HEK293 (cell line): Measurements from ENCODE around the gene DLG2.

ENCODE experiments used
- CTCF ChIA-PET: fragments of 350-600 bp; formaldehyde crosslinking; extraction: SDS; loops from one replicate; lab custom pipeline; 2021; ENCODE audit warnings: antibody characterized with exemption; lab: Yijun Ruan, JAX
- POLR2A ChIA-PET: fragments of 300-600 bp; formaldehyde crosslinking; extraction: SDS; loops from one replicate; lab custom pipeline; 2020; ENCODE audit warnings: antibody characterized with exemption, inconsistent platforms; lab: Yijun Ruan, JAX
- H3K27ac ChIP-seq: fragments of 200-500 bp; sonication (Bioruptor generic); 2 replicates; pipeline ENCODE4 v1.5.1; 2014; ENCODE audit warnings: low read depth, low read length, control low read depth, inconsistent platforms; ENCODE audit errors: extremely low read depth
- H3K36me3 ChIP-seq, 2 experiments: fragments of 200-500 bp in 1 of 2; sonication (Bioruptor generic) in 1 of 2; 1 replicate in 1 of 2; 2 replicates in 1 of 2; pipeline ENCODE4 v1.5.1; 2014 to 2017; ENCODE audit warnings: inconsistent platforms in 2 of 2, low read length in 2 of 2; ENCODE audit not compliant: control insufficient read depth in 2 of 2, insufficient read depth in 1 of 2
- H3K4me1 ChIP-seq: fragments of 200-500 bp; sonication (Bioruptor generic); 2 replicates; pipeline ENCODE4 v1.5.1; 2014; ENCODE audit warnings: mild to moderate bottlenecking, low read length, inconsistent platforms; ENCODE audit not compliant: control insufficient read depth, insufficient read depth
- H3K4me3 ChIP-seq: 2 replicates; pipeline ENCODE4 v1.5.1; 2011; ENCODE audit warnings: low read depth, mild to moderate bottlenecking, control low read depth, low read length, moderate library complexity
- H3K9me3 ChIP-seq: fragments of 200-500 bp; sonication (Bioruptor generic); 2 replicates; pipeline ENCODE4 v1.5.1; 2014; ENCODE audit warnings: low read depth, low read length, inconsistent platforms; ENCODE audit not compliant: control insufficient read depth, insufficient read depth
- GLI4 ChIP-seq: fragments of 450-650 bp; formaldehyde crosslinking; IDR thresholded peaks from 2 replicates; pipeline ENCODE4 v1.5.1; 2016; ENCODE audit warnings: missing biosample characterization, missing genetic modification characterization
- PRDM1 ChIP-seq: fragments of 450-650 bp; formaldehyde crosslinking; IDR thresholded peaks from 2 replicates; pipeline ENCODE4; 2016; ENCODE audit warnings: missing biosample characterization, missing genetic modification characterization
- SP7 ChIP-seq: fragments of 450-650 bp; formaldehyde crosslinking; IDR thresholded peaks from 2 replicates; pipeline ENCODE4 v1.5.1; 2016; ENCODE audit warnings: missing biosample characterization, missing genetic modification characterization
- ZFP37 ChIP-seq: fragments of 450-650 bp; formaldehyde crosslinking; IDR thresholded peaks from 2 replicates; pipeline ENCODE4 v1.5.1; 2016; ENCODE audit warnings: missing biosample characterization, missing genetic modification characterization
- ZNF132 ChIP-seq: fragments of 450-650 bp; formaldehyde crosslinking; IDR thresholded peaks from 2 replicates; pipeline ENCODE4 v1.5.1; 2017; ENCODE audit warnings: missing biosample characterization, missing genetic modification characterization, borderline replicate concordance
- ZNF19 ChIP-seq: fragments of 450-650 bp; formaldehyde crosslinking; IDR thresholded peaks from 2 replicates; pipeline ENCODE4; 2016; ENCODE audit warnings: missing biosample characterization, missing genetic modification characterization, low read depth
- ZNF202 ChIP-seq: fragments of 450-650 bp; formaldehyde crosslinking; IDR thresholded peaks from 2 replicates; pipeline ENCODE4 v1.5.1; 2016; ENCODE audit warnings: missing biosample characterization, missing genetic modification characterization, borderline replicate concordance
- ZNF311 ChIP-seq: fragments of 450-650 bp; formaldehyde crosslinking; IDR thresholded peaks from 2 replicates; pipeline ENCODE4 v1.5.1; 2017; ENCODE audit warnings: missing biosample characterization, missing genetic modification characterization, borderline replicate concordance
- ZNF354C ChIP-seq: fragments of 450-650 bp; formaldehyde crosslinking; IDR thresholded peaks from 2 replicates; pipeline ENCODE4 v1.5.1; 2016; ENCODE audit warnings: missing biosample characterization, missing genetic modification characterization, low read depth, borderline replicate concordance
- ZNF473 ChIP-seq: fragments of 450-650 bp; formaldehyde crosslinking; IDR thresholded peaks from 2 replicates; pipeline ENCODE4 v1.5.1; 2017; ENCODE audit warnings: missing biosample characterization, missing genetic modification characterization
- ZNF560 ChIP-seq: fragments of 450-650 bp; formaldehyde crosslinking; IDR thresholded peaks from 2 replicates; pipeline ENCODE4 v1.5.1; 2017; ENCODE audit warnings: missing biosample characterization, missing genetic modification characterization, borderline replicate concordance
- ZNF621 ChIP-seq: fragments of 450-650 bp; formaldehyde crosslinking; IDR thresholded peaks from 2 replicates; pipeline ENCODE4 v1.5.1; 2017; ENCODE audit warnings: missing biosample characterization, missing genetic modification characterization
- ZNF624 ChIP-seq: fragments of 450-650 bp; formaldehyde crosslinking; IDR thresholded peaks from 2 replicates; pipeline ENCODE4 v1.5.1; 2017; ENCODE audit warnings: missing biosample characterization, missing genetic modification characterization
- ZNF654 ChIP-seq: fragments of 450-650 bp; formaldehyde crosslinking; IDR thresholded peaks from 2 replicates; pipeline ENCODE4 v1.5.1; 2016; ENCODE audit warnings: low read depth, missing biosample characterization, missing genetic modification characterization
- ZNF677 ChIP-seq: fragments of 450-650 bp; IDR thresholded peaks from 2 replicates; pipeline ENCODE4 v1.5.0; 2018; ENCODE audit warnings: missing biosample characterization, mild to moderate bottlenecking, missing genetic modification characterization, moderate library complexity
- ZNF707 ChIP-seq: fragments of 450-650 bp; formaldehyde crosslinking; IDR thresholded peaks from 2 replicates; pipeline ENCODE4 v1.5.1; 2016; ENCODE audit warnings: missing biosample characterization, missing genetic modification characterization
- ZNF843 ChIP-seq: fragments of 450-650 bp; formaldehyde crosslinking; IDR thresholded peaks from 2 replicates; pipeline ENCODE4 v1.5.1; 2016; ENCODE audit warnings: missing biosample characterization, missing genetic modification characterization
- TF ChIP-seq, protein P1 (sequence below): fragments of 450-650 bp; formaldehyde crosslinking; conservative IDR thresholded peaks from 2 replicates; pipeline ENCODE4 v1.5.1; 2016; ENCODE audit warnings: low read depth, missing biosample characterization, missing genetic modification characterization

DLG2 gene

DNA sequence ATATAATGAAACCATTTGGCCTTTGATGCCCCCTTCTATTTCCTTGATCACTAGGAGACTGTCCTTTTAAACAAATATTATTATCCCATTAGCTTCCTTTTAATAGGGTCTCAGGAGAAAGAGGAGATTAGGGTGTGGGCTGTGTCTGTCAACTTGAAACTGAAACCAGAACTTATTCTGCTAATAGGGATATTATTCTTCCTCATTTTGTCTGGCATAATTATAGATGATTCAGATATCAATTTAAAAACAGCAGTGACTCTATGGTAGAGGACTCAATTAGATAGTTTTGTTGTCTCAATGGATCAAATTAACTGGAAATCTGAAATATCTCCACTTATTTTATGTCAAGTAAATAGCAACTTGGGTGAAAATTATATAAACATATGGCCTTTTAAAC is 1756.1 kb downstream of the DLG2 start (continued):
- TF ChIP-seq ZNF624 (tag by site-specific recombination) (no peak), GLI4 (tag by site-specific recombination) (no peak), ZNF19 (tag by site-specific recombination) (no peak), ZFP37 (tag by site-specific recombination) (no peak), ZNF354C (no peak), ZNF473 (tag by site-specific recombination) (no peak)

DNA sequence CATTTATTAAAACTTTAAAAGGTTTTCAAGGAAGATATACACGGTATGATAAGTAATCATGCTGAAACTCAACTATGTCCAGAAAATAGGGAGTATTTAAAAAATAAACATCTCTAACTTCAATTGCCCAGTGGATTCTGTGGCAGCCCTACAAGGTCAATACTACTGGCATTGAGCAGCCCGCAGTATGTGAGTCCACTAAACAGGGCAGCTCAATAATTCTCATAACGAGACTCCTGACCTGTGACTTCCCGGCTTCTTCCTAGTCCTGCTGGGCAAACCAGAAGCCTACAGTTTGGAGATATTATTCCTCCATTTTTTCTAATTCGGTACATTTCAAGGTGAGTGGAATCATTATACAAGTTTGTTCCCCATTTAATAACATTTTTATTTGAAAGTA is 1760.5 kb downstream of the DLG2 start:
- Histone ChIP-seq H3K36me3 (no peaks in the 10 kb centered on the region), H3K27ac (no peak overlapping the region), H3K9me3 (no peaks in the 10 kb centered on the region), H3K4me3 (no peak overlapping the region), H3K4me1 (no peaks in the 10 kb centered on the region)
- ChIA-PET POLR2A (no interaction called here), CTCF (no interaction called here)
- TF ChIP-seq ZNF707 (tag by site-specific recombination), result no peak
- no peak for TF ChIP-seq ZNF19 (tag by site-specific recombination)
- no peak for TF ChIP-seq ZNF132 (tag by site-specific recombination)
- TF ChIP-seq, protein P1, sequence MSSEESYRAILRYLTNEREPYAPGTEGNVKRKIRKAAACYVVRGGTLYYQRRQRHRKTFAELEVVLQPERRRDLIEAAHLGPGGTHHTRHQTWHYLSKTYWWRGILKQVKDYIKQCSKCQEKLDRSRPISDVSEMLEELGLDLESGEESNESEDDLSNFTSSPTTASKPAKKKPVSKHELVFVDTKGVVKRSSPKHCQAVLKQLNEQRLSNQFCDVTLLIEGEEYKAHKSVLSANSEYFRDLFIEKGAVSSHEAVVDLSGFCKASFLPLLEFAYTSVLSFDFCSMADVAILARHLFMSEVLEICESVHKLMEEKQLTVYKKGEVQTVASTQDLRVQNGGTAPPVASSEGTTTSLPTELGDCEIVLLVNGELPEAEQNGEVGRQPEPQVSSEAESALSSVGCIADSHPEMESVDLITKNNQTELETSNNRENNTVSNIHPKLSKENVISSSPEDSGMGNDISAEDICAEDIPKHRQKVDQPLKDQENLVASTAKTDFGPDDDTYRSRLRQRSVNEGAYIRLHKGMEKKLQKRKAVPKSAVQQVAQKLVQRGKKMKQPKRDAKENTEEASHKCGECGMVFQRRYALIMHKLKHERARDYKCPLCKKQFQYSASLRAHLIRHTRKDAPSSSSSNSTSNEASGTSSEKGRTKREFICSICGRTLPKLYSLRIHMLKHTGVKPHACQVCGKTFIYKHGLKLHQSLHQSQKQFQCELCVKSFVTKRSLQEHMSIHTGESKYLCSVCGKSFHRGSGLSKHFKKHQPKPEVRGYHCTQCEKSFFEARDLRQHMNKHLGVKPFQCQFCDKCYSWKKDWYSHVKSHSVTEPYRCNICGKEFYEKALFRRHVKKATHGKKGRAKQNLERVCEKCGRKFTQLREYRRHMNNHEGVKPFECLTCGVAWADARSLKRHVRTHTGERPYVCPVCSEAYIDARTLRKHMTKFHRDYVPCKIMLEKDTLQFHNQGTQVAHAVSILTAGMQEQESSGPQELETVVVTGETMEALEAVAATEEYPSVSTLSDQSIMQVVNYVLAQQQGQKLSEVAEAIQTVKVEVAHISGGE (tag by site-specific recombination), result no peak
- no peak for TF ChIP-seq PRDM1 (tag by site-specific recombination)
- no peak for TF ChIP-seq ZNF843 (tag by site-specific recombination)
- no peak for TF ChIP-seq ZNF202
- TF ChIP-seq, all 188 proteins: peak for 0

DNA sequence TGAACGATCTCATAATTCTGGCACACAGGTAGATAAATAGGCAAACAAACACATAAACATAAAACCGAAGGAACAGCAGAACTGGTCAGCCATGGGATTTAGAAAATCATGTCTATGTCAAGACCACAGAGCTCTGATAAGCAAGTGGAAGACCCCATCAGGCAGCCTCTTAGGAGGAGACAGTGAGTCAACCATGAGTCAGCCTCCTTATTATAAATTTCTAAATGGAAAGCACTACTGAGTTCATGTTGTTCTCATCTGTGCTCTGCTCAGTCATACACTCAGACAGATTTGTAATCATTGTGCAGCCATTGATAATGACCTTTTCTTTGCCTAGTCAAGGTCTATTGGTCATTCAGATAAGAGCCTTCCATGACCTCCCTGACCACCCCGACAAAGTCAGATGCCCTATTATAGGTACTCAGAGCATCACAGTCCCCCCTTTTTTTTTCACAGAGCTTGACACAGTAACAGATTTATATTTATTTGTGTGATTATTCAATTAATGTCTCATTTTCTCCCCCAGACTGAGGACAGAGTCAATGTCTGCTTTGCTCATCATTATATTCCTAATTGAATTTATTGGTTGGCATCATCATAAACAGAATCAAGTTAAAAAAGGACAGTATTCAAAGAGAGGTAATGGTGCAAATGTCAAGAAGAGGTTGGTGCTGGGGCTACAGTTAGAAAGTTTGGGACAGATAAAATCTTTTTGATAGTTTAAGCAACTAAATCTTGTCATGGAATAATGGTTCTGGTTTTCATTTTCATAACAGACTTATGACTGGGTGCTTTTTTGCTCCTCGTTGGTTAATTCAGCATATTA is 1761.3 kb downstream of the DLG2 start:
- Histone ChIP-seq H3K27ac (no peak overlapping the region), H3K36me3 (no peaks in the 10 kb centered on the region), H3K9me3 (no peaks in the 10 kb centered on the region), H3K4me3 (no peak overlapping the region), H3K4me1 (no peaks in the 10 kb centered on the region)
- CTCF ChIA-PET, result no interaction called here
- no peak for TF ChIP-seq ZNF621 (tag by site-specific recombination)
- TF ChIP-seq ZNF311 (tag by site-specific recombination), result no peak
- TF ChIP-seq ZNF654, result no peak
- TF ChIP-seq ZNF560, result no peak
- no peak for TF ChIP-seq SP7 (tag by site-specific recombination)
- no peak for TF ChIP-seq ZNF677 (tag by site-specific recombination)
- POLR2A ChIA-PET, result no interaction called here
